GM21717 (cell line): ENCODE measurements around the gene NLGN1.

Experiments used
- ATAC-seq: cut with Tn5 transposase; IDR thresholded peaks from one replicate; pipeline ENCODE4 v1.9.1; 2021; ENCODE audit warnings: mild to moderate bottlenecking, moderate library complexity; ENCODE audit not compliant: unreplicated experiment

NLGN1 gene

GRCh38 chr3:173624086-173624485, 226.5 kb downstream of the NLGN1 start:
- no peak for ATAC-seq

- ATAC-seq, result no peak
Observed at GRCh38 chr3:173630849-173631248, 233.3 kb downstream of the NLGN1 start.

GRCh38 chr3:173632945-173633344, 235.4 kb downstream of the NLGN1 start:
- ATAC-seq, result no peak

DNA sequence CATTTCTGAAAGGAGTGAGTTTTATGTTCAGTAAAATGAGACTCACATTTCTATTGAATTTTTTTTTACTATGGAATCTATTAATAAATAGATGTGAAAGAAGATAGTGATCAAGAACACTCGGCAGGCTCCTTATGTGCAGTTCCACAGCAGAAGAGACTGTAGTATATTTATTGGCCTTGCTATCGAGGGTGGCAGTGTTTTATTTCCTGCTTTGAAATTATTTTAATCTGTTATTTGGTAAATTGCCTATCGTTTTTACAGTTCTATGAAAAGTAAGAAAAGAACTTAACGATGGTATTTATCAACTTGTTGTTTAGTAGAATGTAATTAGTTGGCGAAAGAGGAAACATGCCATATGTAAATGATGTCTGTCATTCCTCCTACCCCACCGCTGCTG, 238.3 kb downstream of the NLGN1 start:
- ATAC-seq, result no peak

DNA sequence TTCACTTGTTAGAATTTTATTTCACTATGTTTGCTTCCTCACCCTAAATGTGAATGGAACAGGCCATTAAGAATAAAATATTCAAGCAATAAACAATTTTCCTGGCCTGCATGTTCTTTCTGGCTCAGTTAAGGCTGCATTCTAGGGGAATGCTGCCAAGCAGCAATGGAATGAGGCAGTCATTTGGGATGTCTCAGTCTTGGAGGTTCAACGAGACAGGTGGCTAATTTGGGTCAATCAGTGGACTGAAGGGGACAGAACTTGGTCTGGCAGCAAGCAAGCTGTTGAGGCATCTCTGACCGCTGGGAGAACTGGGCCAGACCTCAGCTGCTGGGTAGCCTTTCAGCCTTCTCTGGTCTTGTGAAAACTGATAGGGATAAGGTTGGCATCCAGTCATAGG, 241.6 kb downstream of the NLGN1 start:
- no peak for ATAC-seq

DNA sequence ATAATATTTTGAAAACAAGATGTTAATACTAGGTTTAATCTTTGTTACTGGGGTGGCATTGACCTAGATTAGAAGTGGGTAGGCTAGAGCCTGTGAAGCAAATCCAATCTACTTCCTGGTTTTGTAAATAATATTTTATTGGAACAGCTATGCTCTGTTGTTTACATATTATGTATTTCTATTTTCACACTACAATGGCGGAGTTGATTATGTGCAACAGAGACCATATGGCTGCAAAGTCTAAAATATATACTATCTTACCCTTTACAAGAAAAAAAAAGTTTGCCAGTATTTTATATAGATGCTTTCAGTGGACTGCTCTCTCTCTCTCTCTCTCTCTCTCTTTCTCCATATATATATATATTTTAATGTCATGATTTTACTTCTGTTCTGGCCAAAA, 244.2 kb downstream of the NLGN1 start:
- no peak for ATAC-seq

GRCh38 chr3:173644086-173645082, 246.8 kb downstream of the NLGN1 start:
- ATAC-seq, result no peak

- ATAC-seq, result no peak
Observed at GRCh38 chr3:173650596-173650995, 253.1 kb downstream of the NLGN1 start.

GRCh38 chr3:173652093-173652492, 254.5 kb downstream of the NLGN1 start:
- ATAC-seq, result no peak

DNA sequence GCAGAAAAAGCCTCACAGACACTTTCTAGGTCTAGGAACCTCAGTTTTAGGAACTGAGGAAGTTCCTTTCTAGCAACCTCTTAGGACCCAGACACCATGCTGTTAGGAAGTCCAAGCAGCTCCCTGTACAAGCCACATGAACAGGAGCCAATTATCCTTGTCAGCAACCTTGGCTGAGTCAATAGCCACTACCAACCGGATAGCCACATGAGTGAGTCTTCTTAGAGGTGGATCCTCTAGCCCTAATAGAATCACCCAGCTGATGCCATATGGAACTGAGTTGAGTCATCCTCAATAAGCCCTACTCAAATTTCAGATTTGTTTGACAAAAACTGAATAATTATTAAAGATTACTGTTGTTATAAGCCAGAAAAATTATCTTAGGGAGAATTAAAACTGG, 256.2 kb downstream of the NLGN1 start:
- no peak for ATAC-seq

- no peak for ATAC-seq
Observed at GRCh38 chr3:173659972-173660371, 262.4 kb downstream of the NLGN1 start.

- no peak for ATAC-seq
Observed at GRCh38 chr3:173660645-173661299, 263.2 kb downstream of the NLGN1 start.

DNA sequence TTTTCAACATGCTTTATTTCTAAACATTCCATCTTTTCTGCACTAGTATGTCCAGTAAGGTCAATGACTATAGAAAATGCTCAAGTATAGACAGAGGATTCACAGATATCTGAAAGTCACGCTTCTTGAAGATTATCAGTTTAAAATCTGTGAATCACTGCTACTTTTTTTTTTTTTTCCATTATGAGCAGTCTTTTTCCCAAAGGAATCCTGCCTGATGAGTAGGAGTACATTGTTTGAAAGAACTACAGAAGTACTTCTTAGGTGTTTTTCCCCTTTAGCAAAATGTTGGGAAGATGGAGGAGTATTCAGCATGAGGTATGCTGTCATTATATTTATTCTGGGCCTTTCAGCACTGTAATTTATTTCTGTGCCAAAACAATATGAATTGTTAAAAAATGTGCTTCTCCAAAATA, 266.2 kb downstream of the NLGN1 start:
- ATAC-seq, result no peak

- ATAC-seq, result no peak
Observed at GRCh38 chr3:173676094-173676493, 278.6 kb downstream of the NLGN1 start.

GRCh38 chr3:173681188-173681678, 283.7 kb downstream of the NLGN1 start:
- no peak for ATAC-seq

GRCh38 chr3:173685456-173685855, 287.9 kb downstream of the NLGN1 start:
- no peak for ATAC-seq

GRCh38 chr3:173688216-173688842, 290.8 kb downstream of the NLGN1 start:
- no peak for ATAC-seq

GRCh38 chr3:173690542-173691180, 293.1 kb downstream of the NLGN1 start:
- no peak for ATAC-seq

GRCh38 chr3:173699353-173699752, 301.8 kb downstream of the NLGN1 start:
- ATAC-seq, result no peak

DNA sequence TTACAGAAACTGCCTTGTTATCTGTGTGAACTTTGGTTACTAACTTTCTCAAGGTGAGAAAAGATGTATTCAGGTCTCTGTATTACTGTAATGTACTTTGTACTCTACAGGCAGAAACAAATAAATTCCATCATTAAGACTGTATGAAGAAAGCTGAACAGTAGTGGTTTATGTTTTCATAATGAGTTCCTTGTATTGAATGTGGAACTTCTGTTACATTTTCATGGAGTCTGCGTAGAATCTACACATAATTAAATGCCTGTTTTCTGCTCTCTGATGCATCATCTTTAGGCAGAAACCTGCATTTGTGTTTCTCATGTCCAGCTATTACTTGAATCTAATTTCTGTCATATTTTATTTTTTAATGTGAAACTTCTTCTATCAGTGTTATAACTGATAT, 302.8 kb downstream of the NLGN1 start:
- no peak for ATAC-seq

DNA sequence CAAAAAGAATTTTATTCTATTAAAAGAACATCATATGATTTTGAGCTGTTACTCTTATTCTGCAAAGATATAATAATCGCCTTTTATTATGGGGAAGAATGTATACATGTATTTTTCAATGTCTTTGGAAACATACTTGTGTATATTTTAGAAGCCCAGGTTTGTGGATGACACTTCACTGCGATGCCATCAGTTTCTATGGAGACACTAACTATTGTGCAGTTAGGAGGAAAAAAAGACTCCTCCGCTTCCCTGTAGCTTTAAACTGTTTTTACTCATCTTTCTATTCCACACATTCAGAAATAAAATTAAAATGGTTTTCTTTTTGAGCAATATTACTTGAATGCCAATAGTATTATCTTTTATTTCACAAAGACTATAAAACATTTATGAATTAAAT, 305.0 kb downstream of the NLGN1 start:
- no peak for ATAC-seq
